Left ventricle myocardium superior (tissue), 1 donor: Measurements from ENCODE around the gene COX8C. TPM values are rescaled to one million over a fixed set of nuclear protein-coding genes. Genes with fewer than 3 reads are reported as not detected.
"Not testable (repeated sequence)": the region's sequence is repeated elsewhere in the genome, so short reads cannot be mapped to it uniquely, and the experiment has no call there.

Experiments used
- ATAC-seq: fragments of 200-7000 bp; cut with Tn5 transposase; one replicate; pipeline ENCODE4 v1.9.1; 2020; ENCODE audit warnings: mild to moderate bottlenecking, moderate library complexity
- DNase-seq: peaks from one replicate; pipeline ENCODE4 v3.0.0-alpha.2; 2020
- intact Hi-C: fragments of 100-400 bp; cut with micrococcal nuclease; formaldehyde crosslinking; loops from one replicate; pipeline ENCODE4 v1.11.0; 2022
- total RNA-seq: library from RNA; stranded (reverse); fragmentation: NEBNext Ultra II Directional; extraction: Animal tissue kit (Norgen Biotek cat#: 25700); gene quantifications from one replicate; pipeline ENCODE4 v1.2.1, GENCODE V29; 2021
- donor health status: DM: no; HTN: yes; CAD: no; lungs with severe emphysema.

Gene COX8C
- total RNA-seq, 1 donor from 2014 or later, result 0.55 TPM

- intact Hi-C loops, result no loop called here
- DNase-seq (no peak), ATAC-seq (no peak)
These were observed 868 bp downstream of the COX8C start for GRCh38 chr14:93347850-93348249.

GRCh38 chr14:93348292-93348691 lies 1.3 kb downstream of the COX8C start:
- DNase-seq (no peak), ATAC-seq (no peak)
- intact Hi-C loops, result no loop called here

- ATAC-seq, intact Hi-C loops, DNase-seq: not testable (repeated sequence)
These were observed 7.9 kb downstream of the COX8C start for GRCh38 chr14:93354873-93355272.

- DNase-seq, result no peak
- no peak for ATAC-seq
- intact Hi-C loops, result no loop called here
These were observed 22.2 kb downstream of the COX8C start for GRCh38 chr14:93368996-93369712.

GRCh38 chr14:93369713-93370266 lies 22.8 kb downstream of the COX8C start:
- intact Hi-C loops, result no loop called here
- DNase-seq, result no peak
- ATAC-seq, result no peak

GRCh38 chr14:93375673-93376156 lies 28.7 kb downstream of the COX8C start:
- DNase-seq (no peak), ATAC-seq (no peak)
- intact Hi-C loops, result no loop called here

GRCh38 chr14:93379831-93380230 lies 32.8 kb downstream of the COX8C start:
- intact Hi-C loops, result no loop called here
- DNase-seq, result no peak

GRCh38 chr14:93381644-93382043 lies 34.7 kb downstream of the COX8C start:
- no peak for DNase-seq
- no peak for ATAC-seq
- intact Hi-C loops, result no loop called here

More at GRCh38 chr14:93379831-93380230, 32.8 kb downstream of the COX8C start:
- no peak for ATAC-seq

- intact Hi-C loops, ATAC-seq, DNase-seq: not testable (repeated sequence)
These were observed 37.3 kb downstream of the COX8C start for GRCh38 chr14:93384256-93384655.

- ATAC-seq (no peak), DNase-seq (no peak)
- intact Hi-C loops, result no loop called here
These were observed 48.2 kb downstream of the COX8C start for GRCh38 chr14:93395231-93395630.

- no peak for ATAC-seq
- intact Hi-C loops, result no loop called here
- DNase-seq, result no peak
These were observed 49.5 kb downstream of the COX8C start for GRCh38 chr14:93396456-93396855.

Other genes with a start within 250 kb of the COX8C start
- 136 TPM for gene ITPK1, start 231.3 kb upstream of the COX8C start, total RNA-seq
- 54.6 TPM for gene MOAP1, start 162.3 kb upstream of the COX8C start, total RNA-seq
- 21.3 TPM for gene LYSET, start 161.9 kb upstream of the COX8C start, total RNA-seq
- gene GON7, start 140.1 kb upstream of the COX8C start, total RNA-seq, result 16.2 TPM
- gene UBR7, start 139.9 kb upstream of the COX8C start, total RNA-seq, result 22.1 TPM
- gene BTBD7, start 14.1 kb upstream of the COX8C start, total RNA-seq, result 25.5 TPM
- gene UNC79, start 83.8 kb downstream of the COX8C start, total RNA-seq, result 0.25 TPM